ENCODE results near the gene AJM1. TPM values are rescaled to one million over a fixed set of nuclear protein-coding genes. Genes with fewer than 3 reads are reported as not detected.
A peak's percentile ranks its signal among the peaks of the same experiment; 100 is the strongest.

AJM1 gene
- polyA plus RNA-seq, 3 donors, result 0.10 to 2.0 (median 0.18) TPM

- H3K27ac Mint-ChIP-seq, result no peak overlapping the region
- Histone ChIP-seq H3K4me2 (replicated peaks; ENCODE audit: extremely low read depth, low read length, poor library complexity, severe bottlenecking) (no peak overlapping the region), H3K9me3 (replicated peaks in 1 of 2; ENCODE audit: control insufficient read depth in 1 of 2, insufficient read depth in 1 of 2, low read length in 2 of 2) (peaks cover 14 to 30% of the 10 kb centered on the region in 2 donors), H3K9ac (ENCODE audit: insufficient read depth, low read length, poor library complexity, severe bottlenecking) (no peak overlapping the region), H3K27ac (ENCODE audit: low read depth in 1 of 2, low read length in 2 of 2) (no peak overlapping the region), H3K4me1 (ENCODE audit: control insufficient read depth in 1 of 2, insufficient read depth in 2 of 2, low read length in 2 of 2) (no peaks in the 10 kb centered on the region), H3K27me3 (ENCODE audit: control insufficient read depth in 2 of 2, insufficient read depth in 2 of 2, low read length in 2 of 2) (peaks cover 0 to 2% of the 10 kb centered on the region in 2 donors), H3K79me2 (ENCODE audit: insufficient read depth, low read length) (no peaks in the 10 kb centered on the region), H3K36me3 (replicated peaks in 1 of 2; ENCODE audit: control insufficient read depth in 1 of 2, insufficient read depth in 2 of 2, low read length in 2 of 2) (no peaks in the 10 kb centered on the region), H4K20me1 (ENCODE audit: insufficient read depth, low read length) (no peaks in the 10 kb centered on the region), H2AFZ (ENCODE audit: insufficient read depth, low read depth, low read length, poor library complexity, severe bottlenecking) (no peak overlapping the region), H3K4me3 (replicated peaks in 1 of 3; ENCODE audit: low read depth in 2 of 3, low read length in 3 of 3) (no peak overlapping the region)
- H3K9me3 Mint-ChIP-seq, result peaks cover 3 to 35% (median 26%) of the 10 kb centered on the region in 7 donors
- peaks cover 4 to 11% (median 11%) of the 10 kb centered on the region in 3 donors for H3K27me3 Mint-ChIP-seq (ENCODE audit: low read depth in 3 of 3)
- no peak for TF ChIP-seq CTCF (IDR thresholded peaks at IDR 0.05)
- 95% methylated on average over 6 of the region's 6 CpGs for WGBS (ENCODE audit: insufficient coverage)
- no peak overlapping the region for H3K4me3 Mint-ChIP-seq
- H3K36me3 Mint-ChIP-seq, result no peaks in the 10 kb centered on the region
- no peaks in the 10 kb centered on the region for H3K4me1 Mint-ChIP-seq
- intact Hi-C loops (cut with micrococcal nuclease), result no loop called here
- DNase-seq, result no peak
Measured at GRCh38 chr9:136875155-136875554, 32.9 kb downstream of the AJM1 start.

GRCh38 chr9:136876476-136876875, 34.2 kb downstream of the AJM1 start:
- H3K27me3 ChIP-seq (ENCODE audit: control insufficient read depth in 2 of 2, insufficient read depth in 2 of 2, low read length in 2 of 2), result peaks cover 0 to 2% of the 10 kb centered on the region in 2 donors
- H3K9me3 Mint-ChIP-seq, result peaks cover 3 to 26% (median 23%) of the 10 kb centered on the region in 7 donors
- H3K79me2 ChIP-seq (ENCODE audit: insufficient read depth, low read length), result no peaks in the 10 kb centered on the region
- no peak overlapping the region for H3K4me3 Mint-ChIP-seq
- H3K36me3 Mint-ChIP-seq, result no peaks in the 10 kb centered on the region
- TF ChIP-seq CTCF (IDR thresholded peaks at IDR 0.05), result no peak
- peak overlapping the region in 1 of 7 donors; percentile 2 for H3K27ac Mint-ChIP-seq
- H3K4me3 ChIP-seq (replicated peaks in 1 of 3; ENCODE audit: low read depth in 2 of 3, low read length in 3 of 3), result no peak overlapping the region
- H3K27me3 Mint-ChIP-seq (ENCODE audit: low read depth in 3 of 3), result peaks cover 2 to 18% (median 14%) of the 10 kb centered on the region in 3 donors
- peak overlapping the region; percentile 29 for H2AFZ ChIP-seq (ENCODE audit: insufficient read depth, low read depth, low read length, poor library complexity, severe bottlenecking)
- H3K9ac ChIP-seq (ENCODE audit: insufficient read depth, low read length, poor library complexity, severe bottlenecking), result no peak overlapping the region
- WGBS (ENCODE audit: insufficient coverage), result 100% methylated on average over 1 of the region's 5 CpGs
- intact Hi-C loops (cut with micrococcal nuclease), result no loop called here
- peaks cover 2% of the 10 kb centered on the region in 2 donors for H3K4me1 ChIP-seq (ENCODE audit: control insufficient read depth in 1 of 2, insufficient read depth in 2 of 2, low read length in 2 of 2)
- no peak overlapping the region for H3K27ac ChIP-seq (ENCODE audit: low read depth in 1 of 2, low read length in 2 of 2)
- DNase-seq, result no peak
- no peaks in the 10 kb centered on the region for H4K20me1 ChIP-seq (ENCODE audit: insufficient read depth, low read length)
- peaks cover 14 to 21% of the 10 kb centered on the region in 2 donors for H3K9me3 ChIP-seq (replicated peaks in 1 of 2; ENCODE audit: control insufficient read depth in 1 of 2, insufficient read depth in 1 of 2, low read length in 2 of 2)
- H3K36me3 ChIP-seq (replicated peaks in 1 of 2; ENCODE audit: control insufficient read depth in 1 of 2, insufficient read depth in 2 of 2, low read length in 2 of 2), result no peaks in the 10 kb centered on the region
- H3K4me1 Mint-ChIP-seq, result peaks cover 2% of the 10 kb centered on the region
- no peak overlapping the region for H3K4me2 ChIP-seq (replicated peaks; ENCODE audit: extremely low read depth, low read length, poor library complexity, severe bottlenecking)
